Measurements from ENCODE around the gene CNTN3. TPM values are rescaled to one million over a fixed set of nuclear protein-coding genes. Genes with fewer than 3 reads are reported as not detected.

The CNTN3 gene
- total RNA-seq, 1 donor from 2014 or later = 11.3 TPM

GRCh38 chr3:74584782-74585181 lies 29.7 kb downstream of the CNTN3 start:
- Mint-ChIP-seq H3K27me3 (no peaks in the 10 kb centered on the region), H3K27ac (no peak overlapping the region), H3K4me1 (ENCODE audit: low read depth) (no peaks in the 10 kb centered on the region), H3K36me3 (ENCODE audit: insufficient read depth) (peaks cover 1% of the 10 kb centered on the region), H3K9me3 (ENCODE audit: low read depth) (peaks cover 10% of the 10 kb centered on the region), H3K4me3 (ENCODE audit: low read depth) (no peak overlapping the region)
- no peak for DNase-seq (ENCODE audit: low spot score, unreplicated experiment)
- TF ChIP-seq CTCF (IDR thresholded peaks at IDR 0.05; ENCODE audit: unreplicated experiment) = no peak

- Mint-ChIP-seq H3K27me3 (no peaks in the 10 kb centered on the region), H3K9me3 (ENCODE audit: low read depth) (peaks cover 10% of the 10 kb centered on the region), H3K27ac (no peak overlapping the region), H3K36me3 (ENCODE audit: insufficient read depth) (peaks cover 1% of the 10 kb centered on the region), H3K4me3 (ENCODE audit: low read depth) (no peak overlapping the region), H3K4me1 (ENCODE audit: low read depth) (no peaks in the 10 kb centered on the region)
- TF ChIP-seq CTCF (IDR thresholded peaks at IDR 0.05; ENCODE audit: unreplicated experiment) = no peak
- no peak for DNase-seq (ENCODE audit: low spot score, unreplicated experiment)
These were observed 31.5 kb downstream of the CNTN3 start for GRCh38 chr3:74582982-74583381.

- peak overlapping the region; percentile 11 for H3K27ac Mint-ChIP-seq
- no peak for TF ChIP-seq CTCF (IDR thresholded peaks at IDR 0.05; ENCODE audit: unreplicated experiment)
- DNase-seq (ENCODE audit: low spot score, unreplicated experiment) = no peak
These were observed 38.6 kb downstream of the CNTN3 start for GRCh38 chr3:74575857-74576256.

GRCh38 chr3:74571118-74571517 lies 43.3 kb downstream of the CNTN3 start:
- no peak for TF ChIP-seq CTCF (IDR thresholded peaks at IDR 0.05; ENCODE audit: unreplicated experiment)
- Mint-ChIP-seq H3K27me3 (no peaks in the 10 kb centered on the region), H3K27ac (no peak overlapping the region), H3K4me3 (ENCODE audit: low read depth) (no peak overlapping the region), H3K36me3 (ENCODE audit: insufficient read depth) (peaks cover 1% of the 10 kb centered on the region), H3K4me1 (ENCODE audit: low read depth) (no peaks in the 10 kb centered on the region), H3K9me3 (ENCODE audit: low read depth) (peaks cover 3% of the 10 kb centered on the region)
- no peak for DNase-seq (ENCODE audit: low spot score, unreplicated experiment)

More at GRCh38 chr3:74575857-74576256, 38.6 kb downstream of the CNTN3 start:
- peaks cover 3% of the 10 kb centered on the region for H3K4me1 Mint-ChIP-seq (ENCODE audit: low read depth)
- no peaks in the 10 kb centered on the region for H3K27me3 Mint-ChIP-seq
- H3K36me3 Mint-ChIP-seq (ENCODE audit: insufficient read depth) = no peaks in the 10 kb centered on the region
- H3K4me3 Mint-ChIP-seq (ENCODE audit: low read depth) = no peak overlapping the region
- H3K9me3 Mint-ChIP-seq (ENCODE audit: low read depth) = peaks cover 3% of the 10 kb centered on the region
